Pericardium fibroblast (primary cell): ENCODE measurements around the gene CNTRL. TPM values are rescaled to one million over a fixed set of nuclear protein-coding genes. Genes with fewer than 3 reads are reported as not detected.

Experiments used
- total RNA-seq: library from RNA; depleted of rRNA; stranded (reverse); fragments of >200 nt; gene quantifications from 2 replicates; pipeline ENCODE4 v1.2.3, GENCODE V29; 2015

Gene CNTRL
- total RNA-seq: 2.0 and 2.7 TPM in 2 replicates

GRCh38 chr9:121074370-121075250, at the start of gene CNTRL:
Gene CNTRL, plus strand, starts transcription at chr9:121074955. Its CDS starts 13,372 bp downstream, at chr9:121088327.

GRCh38 chr9:121050128-121050988, 24.4 kb upstream of the CNTRL start, which contains the start of gene C5:
Gene C5, minus strand, starts transcription at chr9:121050275. Its CDS starts 29 bp downstream, at chr9:121050246.

GRCh38 chr9:121201738-121202533, 127.2 kb downstream of the CNTRL start, which contains the start of gene RAB14:
Gene RAB14, minus strand, starts transcription at chr9:121201869. Its CDS starts 8,457 bp downstream, at chr9:121193412.

Other genes with a start within 250 kb of the CNTRL start
- gene PSMD5, start 232.0 kb upstream of the CNTRL start, total RNA-seq: 31.3 and 33.5 TPM in 2 replicates
- 20.1 and 44.6 TPM in 2 replicates for gene PHF19, start 197.8 kb upstream of the CNTRL start, total RNA-seq
- 1.4 and 4.3 TPM in 2 replicates for gene TRAF1, start 148.2 kb upstream of the CNTRL start, total RNA-seq
- 1.4 and 5.6 TPM in 2 replicates for gene C5, start 24.7 kb upstream of the CNTRL start, total RNA-seq
- 15.9 and 18.4 TPM in 2 replicates for gene RAB14, start 126.9 kb downstream of the CNTRL start, total RNA-seq
- gene GSN, start 193.2 kb downstream of the CNTRL start, total RNA-seq: 335 and 504 TPM in 2 replicates